GM23248 (cell line): ENCODE results near the gene NAGS. TPM values are rescaled to one million over a fixed set of nuclear protein-coding genes. Genes with fewer than 3 reads are reported as not detected.
"Not testable (repeated sequence)": the region's sequence is repeated elsewhere in the genome, so short reads cannot be mapped to it uniquely, and the experiment has no call there.

Experiments used
- DNase-seq: peaks from one replicate; pipeline ENCODE4 v3.0.0-alpha.2; 2015
- H2AFZ ChIP-seq: fragments of 200-600 bp; sonication (generic); 2 replicates; pipeline ENCODE4 v1.6.1; 2016; ENCODE audit warnings: antibody characterized with exemption
- H3F3A ChIP-seq: fragments of 200-600 bp; sonication (generic); 2 replicates; pipeline ENCODE4 v1.6.1; 2016; ENCODE audit warnings: mild to moderate bottlenecking, antibody characterized with exemption, mixed run types; ENCODE audit not compliant: insufficient read depth
- H3K27ac ChIP-seq: fragments of 200-600 bp; sonication (generic); 2 replicates; pipeline ENCODE4 v1.5.1; 2016; ENCODE audit warnings: mild to moderate bottlenecking
- H3K27me3 ChIP-seq: fragments of 200-600 bp; sonication (generic); replicated peaks from 2 replicates; pipeline ENCODE4 v1.6.1; 2016; ENCODE audit warnings: mild to moderate bottlenecking; ENCODE audit not compliant: insufficient read depth
- H3K36me3 ChIP-seq: fragments of 200-600 bp; sonication (generic); 2 replicates; pipeline ENCODE4 v1.6.1; 2016; ENCODE audit warnings: low read depth, mild to moderate bottlenecking
- H3K4me1 ChIP-seq: fragments of 200-600 bp; sonication (generic); 2 replicates; pipeline ENCODE4 v1.6.1; 2016; ENCODE audit warnings: mild to moderate bottlenecking; ENCODE audit not compliant: insufficient read depth
- H3K4me2 ChIP-seq: fragments of 200-600 bp; sonication (generic); one replicate; pipeline ENCODE4 v1.6.1; 2016; ENCODE audit warnings: mild to moderate bottlenecking; ENCODE audit not compliant: unreplicated experiment
- H3K4me3 ChIP-seq: fragments of 200-600 bp; sonication (generic); 2 replicates; pipeline ENCODE4 v1.5.1; 2016; ENCODE audit warnings: mild to moderate bottlenecking
- H3K79me2 ChIP-seq: fragments of 200-600 bp; sonication (generic); 2 replicates; pipeline ENCODE4 v1.6.1; 2016; ENCODE audit warnings: mild to moderate bottlenecking; ENCODE audit not compliant: insufficient read depth
- H3K9ac ChIP-seq: fragments of 200-600 bp; sonication (generic); 2 replicates; pipeline ENCODE4 v1.6.1; 2016; ENCODE audit warnings: mild to moderate bottlenecking
- H3K9me2 ChIP-seq: fragments of 200-600 bp; sonication (generic); 2 replicates; pipeline ENCODE4 v1.6.1; 2016; ENCODE audit warnings: mixed run types, mild to moderate bottlenecking, moderate library complexity; ENCODE audit not compliant: insufficient read depth
- H3K9me3 ChIP-seq: fragments of 200-600 bp; sonication (generic); one replicate; pipeline ENCODE4 v1.6.1; 2017; ENCODE audit warnings: low read depth
- H4K20me1 ChIP-seq: fragments of 200-600 bp; sonication (generic); 2 replicates; pipeline ENCODE4 v1.6.0; 2016; ENCODE audit not compliant: insufficient read depth
- EZH2 ChIP-seq: fragments of 200-600 bp; sonication (generic); IDR thresholded peaks from 2 replicates; pipeline ENCODE4 v1.6.1; 2018; ENCODE audit warnings: antibody characterized with exemption, mild to moderate bottlenecking; ENCODE audit not compliant: insufficient read depth, poor library complexity, severe bottlenecking
- EZH2phosphoT487 ChIP-seq: fragments of 200-600 bp; sonication (generic); IDR thresholded peaks from 2 replicates; pipeline ENCODE4 v1.6.1; 2018; ENCODE audit warnings: antibody characterized with exemption, moderate library complexity, mild to moderate bottlenecking, low read depth; ENCODE audit not compliant: insufficient read depth
- WGBS, 2 experiments: methylation state at CpG; one replicate each; pipeline ENCODE4 v1.1.6; 2015 to 2017; ENCODE audit warnings: low lambda C conversion rate in 2 of 2, low coverage in 1 of 2; ENCODE audit errors: missing lambda C conversion rate in 2 of 2; 5-methylcytosine and 5-hydroxymethylcytosine counted together
- in situ Hi-C: fragments of 300-500 bp; cut with MboI; formaldehyde crosslinking; loops from 2 replicates; pipeline ENCODE4 v1.15.0; 2020
- polyA plus RNA-seq: library from polyadenylated mRNA; unstranded; fragments of >200 nt; fragmentation: Nextera tagmentation; extraction: Ambion mirVana; gene quantifications from 2 replicates; pipeline ENCODE4 v1.2.1, GENCODE V29; 2016
- total RNA-seq: library from RNA; depleted of rRNA; stranded (reverse); fragments of >200 nt; shearing (Covaris generic); gene quantifications from 2 replicates; pipeline ENCODE4 v1.2.3, GENCODE V29; 2014; rRNA removed

The NAGS gene
- total RNA-seq (1.8 and 2.8 TPM in 2 replicates), polyA plus RNA-seq (1.6 and 2.3 TPM in 2 replicates)

GRCh38 chr17:44004077-44004760, at the start of gene NAGS:
Gene NAGS (plus strand): TSS chr17:44004622. CDS start chr17:44004664, 42 bp downstream.
- 11 to 15% methylated on average over 23 to 25 of the region's 25 CpGs for WGBS, 2 experiments
- Histone ChIP-seq H3K9me3 (no peaks in the 10 kb centered on the region), H3K4me3 (peak within 1 kb of the TSS; percentile 75), H2AFZ (peak within 1 kb of the TSS; percentile 72; the same call in 1 of the 2 replicates), H3K27me3 (no peaks in the 10 kb centered on the region), H3K36me3 (no peaks in the 10 kb centered on the region), H3K4me2 (no peak within 1 kb of the TSS), H3K79me2 (0 out of 2 replicates have a peak, but pooled peaks cover 5% of the 10 kb centered on the region), H3K9me2 (no peaks in the 10 kb centered on the region), H3K9ac (no peak within 1 kb of the TSS), H3K27ac (no peak within 1 kb of the TSS), H3F3A (peaks cover under 1% of the 10 kb centered on the region; the same call in 1 of the 2 replicates), H3K4me1 (peaks cover 10% of the 10 kb centered on the region), H4K20me1 (no peaks in the 10 kb centered on the region)
- peak; percentile 23 for DNase-seq
- TF ChIP-seq EZH2 (no peak), EZH2phosphoT487 (no peak)
- in situ Hi-C loops, result no loop called here

GRCh38 chr17:43956222-43956621, 48.2 kb upstream of the NAGS start:
- Histone ChIP-seq H3K79me2 (no peaks in the 10 kb centered on the region), H3K27ac (no peak overlapping the region), H3K9ac (no peak overlapping the region), H2AFZ (no peak overlapping the region), H4K20me1 (no peaks in the 10 kb centered on the region), H3K4me3 (no peak overlapping the region), H3K9me2 (no peaks in the 10 kb centered on the region), H3K9me3 (no peaks in the 10 kb centered on the region), H3K4me1 (no peaks in the 10 kb centered on the region), H3K36me3 (no peaks in the 10 kb centered on the region), H3F3A (no peaks in the 10 kb centered on the region), H3K4me2 (no peak overlapping the region), H3K27me3 (peaks cover 31% of the 10 kb centered on the region)
- 77% methylated on average over 8 of the region's 8 CpGs for WGBS, 2 experiments
- no peak for TF ChIP-seq EZH2phosphoT487
- TF ChIP-seq EZH2, result no peak
- in situ Hi-C loops, result no loop called here
- DNase-seq, result peak; percentile 35

- H4K20me1 ChIP-seq, result no peaks in the 10 kb centered on the region
- no peak overlapping the region for H3K4me2 ChIP-seq
- H3K9ac ChIP-seq, result no peak overlapping the region
- no peaks in the 10 kb centered on the region for H3K79me2 ChIP-seq
- no peak overlapping the region for H3K27ac ChIP-seq
- WGBS, 2 experiments, result 23 to 26% methylated on average over 2 of the region's 2 CpGs
- no peak overlapping the region for H3K4me3 ChIP-seq
- no peak overlapping the region for H2AFZ ChIP-seq
- no peaks in the 10 kb centered on the region for H3F3A ChIP-seq
- H3K9me2 ChIP-seq, result no peaks in the 10 kb centered on the region
- DNase-seq, result peak; percentile 58
- no peaks in the 10 kb centered on the region for H3K36me3 ChIP-seq
- peaks cover 13% of the 10 kb centered on the region; the same call in 1 of the 2 replicates for H3K27me3 ChIP-seq
- no peaks in the 10 kb centered on the region for H3K4me1 ChIP-seq
- TF ChIP-seq EZH2, result no peak
- no peak for TF ChIP-seq EZH2phosphoT487
- H3K9me3 ChIP-seq, result no peaks in the 10 kb centered on the region
- in situ Hi-C loops, result no loop called here
Measured at GRCh38 chr17:43958748-43959352, 45.6 kb upstream of the NAGS start.

- DNase-seq, H3K79me2 ChIP-seq, H3K9me2 ChIP-seq, H3K4me2 ChIP-seq, H3K9ac ChIP-seq, H3K4me1 ChIP-seq, H2AFZ ChIP-seq, H3K27ac ChIP-seq, H3F3A ChIP-seq, H3K4me3 ChIP-seq, H3K9me3 ChIP-seq, in situ Hi-C loops, H4K20me1 ChIP-seq, H3K36me3 ChIP-seq, H3K27me3 ChIP-seq: not testable (repeated sequence)
- WGBS, 2 experiments, result 79 to 94% methylated on average over 6 of the region's 6 CpGs
Measured at GRCh38 chr17:43961292-43961691, 43.1 kb upstream of the NAGS start.
